HG03354 (cell line): ENCODE data around the gene RBBP5.

ENCODE experiments used
- ATAC-seq: cut with Tn5 transposase; IDR thresholded peaks from one replicate; pipeline ENCODE4 v1.9.1; 2021; ENCODE audit warnings: mild to moderate bottlenecking; ENCODE audit not compliant: unreplicated experiment, poor library complexity, severe bottlenecking

RBBP5 gene

GRCh38 chr1:205133287-205133686 lies 11.5 kb upstream of the RBBP5 start:
- ATAC-seq = no peak

- ATAC-seq = no peak
Measured at GRCh38 chr1:205129447-205130029, 7.8 kb upstream of the RBBP5 start.

- ATAC-seq = no peak
Measured at GRCh38 chr1:205128050-205128449, 6.3 kb upstream of the RBBP5 start.

GRCh38 chr1:205127646-205128045 lies 5.9 kb upstream of the RBBP5 start:
- ATAC-seq = no peak

- no peak for ATAC-seq
Measured at GRCh38 chr1:205124726-205125125, 2.9 kb upstream of the RBBP5 start.

GRCh38 chr1:205122489-205122882 lies 708 bp upstream of the RBBP5 start:
- peak; percentile 2 for ATAC-seq

- no peak for ATAC-seq
Measured at GRCh38 chr1:205118752-205119151, 3.0 kb downstream of the RBBP5 start.

- no peak for ATAC-seq
Measured at GRCh38 chr1:205111354-205111753, 10.4 kb downstream of the RBBP5 start.

- no peak for ATAC-seq
Measured at GRCh38 chr1:205109711-205110110, 12.1 kb downstream of the RBBP5 start.

GRCh38 chr1:205109269-205109668 lies 12.5 kb downstream of the RBBP5 start:
- ATAC-seq = no peak

GRCh38 chr1:205108464-205108863 lies 13.3 kb downstream of the RBBP5 start:
- no peak for ATAC-seq

GRCh38 chr1:205107327-205107726 lies 14.5 kb downstream of the RBBP5 start:
- ATAC-seq = no peak

- no peak for ATAC-seq
Measured at GRCh38 chr1:205102404-205102803, 19.4 kb downstream of the RBBP5 start.

- ATAC-seq = no peak
Measured at GRCh38 chr1:205098242-205098641, 23.5 kb downstream of the RBBP5 start.

GRCh38 chr1:205095422-205095821 lies 26.4 kb downstream of the RBBP5 start:
- ATAC-seq = no peak

- ATAC-seq = no peak
Measured at GRCh38 chr1:205091043-205091740, 30.6 kb downstream of the RBBP5 start.

- ATAC-seq = no peak
Measured at GRCh38 chr1:205088341-205088740, 33.4 kb downstream of the RBBP5 start.

GRCh38 chr1:205084360-205084759 lies 37.4 kb downstream of the RBBP5 start, which contains the start of gene TMEM81:
TSS of gene TMEM81 (minus strand) at chr1:205084460. CDS start at chr1:205084320, 140 bp downstream.
- no peak for ATAC-seq

- no peak for ATAC-seq
Measured at GRCh38 chr1:205082431-205082830, 39.3 kb downstream of the RBBP5 start.

- ATAC-seq = no peak
Measured at GRCh38 chr1:205077934-205078311, 43.9 kb downstream of the RBBP5 start.

- ATAC-seq = no peak
Measured at GRCh38 chr1:205077158-205077933, 44.4 kb downstream of the RBBP5 start.
